ENCODE measurements around the gene NCBP3.
A peak's percentile ranks its signal among the peaks of the same experiment; 100 is the strongest.

The NCBP3 gene

GRCh38 chr17:3885970-3886369 is 39.9 kb upstream of the NCBP3 start:
- peaks cover 42% of the 10 kb centered on the region for H3K36me3 ChIP-seq
- TF ChIP-seq, protein P1, sequence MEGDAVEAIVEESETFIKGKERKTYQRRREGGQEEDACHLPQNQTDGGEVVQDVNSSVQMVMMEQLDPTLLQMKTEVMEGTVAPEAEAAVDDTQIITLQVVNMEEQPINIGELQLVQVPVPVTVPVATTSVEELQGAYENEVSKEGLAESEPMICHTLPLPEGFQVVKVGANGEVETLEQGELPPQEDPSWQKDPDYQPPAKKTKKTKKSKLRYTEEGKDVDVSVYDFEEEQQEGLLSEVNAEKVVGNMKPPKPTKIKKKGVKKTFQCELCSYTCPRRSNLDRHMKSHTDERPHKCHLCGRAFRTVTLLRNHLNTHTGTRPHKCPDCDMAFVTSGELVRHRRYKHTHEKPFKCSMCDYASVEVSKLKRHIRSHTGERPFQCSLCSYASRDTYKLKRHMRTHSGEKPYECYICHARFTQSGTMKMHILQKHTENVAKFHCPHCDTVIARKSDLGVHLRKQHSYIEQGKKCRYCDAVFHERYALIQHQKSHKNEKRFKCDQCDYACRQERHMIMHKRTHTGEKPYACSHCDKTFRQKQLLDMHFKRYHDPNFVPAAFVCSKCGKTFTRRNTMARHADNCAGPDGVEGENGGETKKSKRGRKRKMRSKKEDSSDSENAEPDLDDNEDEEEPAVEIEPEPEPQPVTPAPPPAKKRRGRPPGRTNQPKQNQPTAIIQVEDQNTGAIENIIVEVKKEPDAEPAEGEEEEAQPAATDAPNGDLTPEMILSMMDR (IDR thresholded peaks at IDR 0.05): no peak
- H3K4me3 ChIP-seq (ENCODE audit: low read depth in 1 of 2, low read length in 1 of 2): peak overlapping the region in 1 of 2 experiments; percentile 64
- H3K27ac ChIP-seq: peak overlapping the region; percentile 95
- H3K27me3 ChIP-seq: no peaks in the 10 kb centered on the region
- H3K4me1 ChIP-seq (ENCODE audit: control insufficient read depth in 1 of 2, insufficient read depth in 1 of 2, low read depth in 1 of 2, low read length in 1 of 2): peaks cover 34 to 61% of the 10 kb centered on the region in 2 experiments
- H3K9me3 ChIP-seq: no peaks in the 10 kb centered on the region

- H3K4me1 ChIP-seq (ENCODE audit: control insufficient read depth in 1 of 2, insufficient read depth in 1 of 2, low read depth in 1 of 2, low read length in 1 of 2): peaks cover 34 to 54% of the 10 kb centered on the region in 2 experiments
- TF ChIP-seq, protein P1 (IDR thresholded peaks at IDR 0.05): no peak
Observed at GRCh38 chr17:3885271-3885670, 39.2 kb upstream of the NCBP3 start.

DNA sequence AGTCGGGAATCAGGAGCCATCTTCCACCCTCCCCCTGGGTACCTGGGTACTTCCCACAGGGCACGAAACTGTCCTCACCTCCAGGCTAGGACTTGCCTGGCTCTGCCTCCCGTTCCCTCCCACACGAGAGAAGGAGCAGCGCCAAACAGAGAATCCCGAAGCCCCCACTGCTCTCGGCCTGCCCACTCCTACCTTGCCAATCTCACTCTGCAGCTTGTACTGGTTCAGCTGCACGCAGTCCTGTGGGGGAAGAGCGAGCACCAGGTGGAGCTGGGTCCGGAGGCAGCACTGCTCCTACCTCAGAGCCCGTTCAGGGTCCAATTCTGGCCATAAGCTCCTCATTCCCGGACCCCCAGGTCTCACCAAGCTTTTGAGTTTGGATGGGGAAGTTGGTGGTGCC is 38.1 kb upstream of the NCBP3 start:
- Histone ChIP-seq H3K27me3 (no peaks in the 10 kb centered on the region), H3K4me1 (ENCODE audit: control insufficient read depth in 1 of 2, insufficient read depth in 1 of 2, low read depth in 1 of 2, low read length in 1 of 2) (peaks cover 34 to 44% of the 10 kb centered on the region in 2 experiments), H3K9me3 (no peaks in the 10 kb centered on the region), H3K36me3 (peaks cover 53% of the 10 kb centered on the region), H3K4me3 (ENCODE audit: low read depth in 1 of 2, low read length in 1 of 2) (no peak overlapping the region), H3K27ac (no peak overlapping the region)
- TF ChIP-seq, protein P1 (IDR thresholded peaks at IDR 0.05): no peak

More at GRCh38 chr17:3885271-3885670, 39.2 kb upstream of the NCBP3 start:
- H3K4me3 ChIP-seq (ENCODE audit: low read depth in 1 of 2, low read length in 1 of 2): no peak overlapping the region
- no peaks in the 10 kb centered on the region for H3K27me3 ChIP-seq
- peaks cover 42% of the 10 kb centered on the region for H3K36me3 ChIP-seq
- no peaks in the 10 kb centered on the region for H3K9me3 ChIP-seq
- peak overlapping the region; percentile 95 for H3K27ac ChIP-seq

- no peak overlapping the region for H3K4me3 ChIP-seq (ENCODE audit: low read depth in 1 of 2, low read length in 1 of 2)
- peaks cover 22 to 26% of the 10 kb centered on the region in 2 experiments for H3K4me1 ChIP-seq (ENCODE audit: control insufficient read depth in 1 of 2, insufficient read depth in 1 of 2, low read depth in 1 of 2, low read length in 1 of 2)
- TF ChIP-seq, protein P1 (IDR thresholded peaks at IDR 0.05): no peak
- H3K27ac ChIP-seq: no peak overlapping the region
- no peaks in the 10 kb centered on the region for H3K27me3 ChIP-seq
- H3K9me3 ChIP-seq: no peaks in the 10 kb centered on the region
- peaks cover 62% of the 10 kb centered on the region for H3K36me3 ChIP-seq
Observed at GRCh38 chr17:3882276-3882675, 36.2 kb upstream of the NCBP3 start.

- Histone ChIP-seq H3K4me3 (ENCODE audit: low read depth in 1 of 2, low read length in 1 of 2) (no peak overlapping the region), H3K36me3 (peaks cover 67% of the 10 kb centered on the region), H3K27me3 (no peaks in the 10 kb centered on the region), H3K9me3 (no peaks in the 10 kb centered on the region), H3K4me1 (ENCODE audit: control insufficient read depth in 1 of 2, insufficient read depth in 1 of 2, low read depth in 1 of 2, low read length in 1 of 2) (peaks cover 9 to 13% of the 10 kb centered on the region in 2 experiments), H3K27ac (no peak overlapping the region)
- TF ChIP-seq, protein P1 (IDR thresholded peaks at IDR 0.05): no peak
Observed at GRCh38 chr17:3880983-3881382, 34.9 kb upstream of the NCBP3 start.
